ENCODE data around the gene ADA. TPM values are rescaled to one million over a fixed set of nuclear protein-coding genes. Genes with fewer than 3 reads are reported as not detected.

ADA gene
- total RNA-seq, 4 donors from 2014 or later, result 7.6 to 14.5 (median 10.4) TPM

DNA sequence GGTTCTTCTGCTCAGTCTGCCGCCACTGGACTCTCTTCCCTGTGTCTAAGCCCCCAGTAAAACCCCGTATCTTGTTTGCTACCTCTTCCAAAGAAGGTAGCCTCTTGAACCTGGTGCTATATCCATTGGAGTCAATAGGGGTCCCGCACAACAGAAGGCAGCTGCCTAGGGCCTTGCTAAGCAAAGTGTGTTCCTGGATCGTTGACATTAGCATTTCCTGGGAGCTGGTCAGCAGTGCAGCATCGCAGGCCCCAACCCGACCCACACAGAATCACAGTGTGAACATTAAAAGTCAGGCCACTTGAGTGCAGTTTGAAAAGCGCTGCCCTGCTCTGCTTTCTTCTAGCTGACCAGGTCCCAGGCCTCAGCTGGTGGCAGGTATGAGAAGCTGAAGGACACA, 2.9 kb downstream of the ADA start:
- H3K27me3 ChIP-seq, result no peaks in the 10 kb centered on the region
- no peaks in the 10 kb centered on the region for H3K36me3 ChIP-seq
- H3K9me3 ChIP-seq, result no peaks in the 10 kb centered on the region
- no peak for ATAC-seq
- H3K27ac ChIP-seq, result no peak overlapping the region
- no peak overlapping the region for H3K4me3 ChIP-seq
- H3K4me1 ChIP-seq, result peaks cover 0 to 85% (median 15%) of the 10 kb centered on the region in 3 donors
- TF ChIP-seq CTCF (IDR thresholded peaks at IDR 0.05), result no peak
- no peak for TF ChIP-seq POLR2AphosphoS5 (IDR thresholded peaks at IDR 0.05)
- TF ChIP-seq POLR2A (IDR thresholded peaks at IDR 0.05), result no peak
- TF ChIP-seq EP300 (IDR thresholded peaks at IDR 0.05), result no peak
- 50 to 63% methylated on average over 2 to 3 of the region's 7 CpGs for WGBS, 2 donors (ENCODE audit: low coverage in 1 of 2)

- WGBS, 2 donors (ENCODE audit: low coverage in 1 of 2), result 83% methylated on average over 1 of the region's 5 CpGs; no CpG with 5 or more reads in 1 of the 2 donors
- ATAC-seq, result no peak
- Histone ChIP-seq H3K4me1 (peaks cover 0 to 86% (median 17%) of the 10 kb centered on the region in 3 donors), H3K36me3 (no peaks in the 10 kb centered on the region), H3K9me3 (no peaks in the 10 kb centered on the region), H3K4me3 (no peak overlapping the region), H3K27ac (no peak overlapping the region), H3K27me3 (no peaks in the 10 kb centered on the region)
- TF ChIP-seq CTCF (IDR thresholded peaks at IDR 0.05) (no peak), POLR2A (IDR thresholded peaks at IDR 0.05) (no peak), POLR2AphosphoS5 (IDR thresholded peaks at IDR 0.05) (no peak), EP300 (IDR thresholded peaks at IDR 0.05) (no peak)
Observed at GRCh38 chr20:44648068-44648467, 3.4 kb downstream of the ADA start.

DNA sequence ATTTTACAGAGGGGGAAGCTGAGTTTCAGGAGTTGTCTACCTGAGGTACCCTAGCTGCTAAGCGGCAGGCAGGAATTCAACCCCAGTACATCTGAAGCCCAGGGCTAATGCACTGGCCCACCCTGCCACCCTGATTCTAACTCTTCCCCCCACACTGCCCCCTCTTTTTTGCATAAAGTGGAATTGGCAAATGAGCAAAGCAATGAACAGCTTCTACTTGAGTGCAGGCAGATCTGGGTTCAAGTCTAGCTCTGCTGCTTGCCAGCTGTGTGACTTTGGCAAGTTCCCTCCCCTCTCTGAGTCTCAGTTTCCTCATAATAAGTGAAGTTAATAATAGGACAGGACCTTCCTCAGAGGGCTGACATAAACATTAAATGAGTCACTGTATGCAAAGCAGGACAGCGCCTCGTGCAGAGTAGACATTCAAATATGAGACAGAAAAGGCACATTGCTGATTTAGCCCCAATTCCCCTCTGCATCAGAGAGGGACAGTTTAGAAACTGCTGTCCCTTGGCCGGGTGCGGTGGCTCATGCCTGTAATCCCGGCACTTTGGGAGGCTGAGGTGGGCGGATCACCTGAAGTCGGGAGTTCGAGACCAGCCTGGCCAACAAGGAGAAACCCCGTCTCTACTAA, 4.7 kb downstream of the ADA start:
- Histone ChIP-seq H3K27ac (peak overlapping the region in 2 of 4 donors; percentile 26 to 32), H3K27me3 (no peaks in the 10 kb centered on the region), H3K4me3 (no peak overlapping the region), H3K36me3 (no peaks in the 10 kb centered on the region), H3K9me3 (no peaks in the 10 kb centered on the region), H3K4me1 (peaks cover 0 to 89% (median 30%) of the 10 kb centered on the region in 3 donors)
- ATAC-seq, result no peak
- no peak for TF ChIP-seq POLR2AphosphoS5 (IDR thresholded peaks at IDR 0.05)
- TF ChIP-seq EP300 (IDR thresholded peaks at IDR 0.05), result no peak
- no peak for TF ChIP-seq CTCF (IDR thresholded peaks at IDR 0.05)
- no peak for TF ChIP-seq POLR2A (IDR thresholded peaks at IDR 0.05)
- 78% methylated on average over 4 of the region's 10 CpGs; no CpG with 5 or more reads in 1 of the 2 donors for WGBS, 2 donors (ENCODE audit: low coverage in 1 of 2)

DNA sequence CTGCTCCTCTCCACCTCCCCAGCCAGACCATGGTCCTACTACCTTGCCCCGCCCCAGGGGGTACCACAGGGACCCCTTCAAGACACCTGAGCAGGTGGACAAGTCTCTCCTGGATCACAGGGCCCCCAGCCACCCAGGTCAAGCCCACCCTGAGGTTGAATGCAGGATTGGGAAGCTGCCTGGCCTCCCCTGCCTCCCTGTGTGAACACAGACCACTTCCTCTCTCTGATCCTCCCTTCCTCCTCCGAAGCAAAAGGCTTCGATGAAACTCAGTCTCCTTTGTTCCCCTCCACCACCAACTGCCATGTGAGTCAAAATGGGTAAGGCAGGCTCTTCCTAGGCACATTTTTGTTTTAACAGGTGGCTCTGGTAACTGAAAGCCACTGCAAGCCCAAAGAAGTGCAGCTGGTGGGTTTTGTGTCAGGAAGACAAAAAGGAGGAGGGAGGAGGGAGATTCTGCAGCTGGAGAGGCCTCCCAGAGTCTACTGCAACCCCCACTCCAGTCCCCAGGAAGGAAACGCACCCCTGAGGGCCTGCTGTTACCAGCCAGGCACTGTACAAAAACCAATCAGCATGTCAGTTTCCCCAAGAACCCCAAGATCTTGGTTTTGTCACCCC, 5.4 kb downstream of the ADA start:
- Histone ChIP-seq H3K27ac (peak overlapping the region in 2 of 4 donors; percentile 26 to 32), H3K9me3 (no peaks in the 10 kb centered on the region), H3K27me3 (no peaks in the 10 kb centered on the region), H3K4me1 (peaks cover 0 to 91% (median 32%) of the 10 kb centered on the region in 3 donors), H3K4me3 (no peak overlapping the region), H3K36me3 (no peaks in the 10 kb centered on the region)
- TF ChIP-seq POLR2A (IDR thresholded peaks at IDR 0.05) (no peak), CTCF (IDR thresholded peaks at IDR 0.05) (no peak), POLR2AphosphoS5 (IDR thresholded peaks at IDR 0.05) (no peak)
- no peak for ATAC-seq
- WGBS, 2 donors (ENCODE audit: low coverage in 1 of 2), result 7 to 63% methylated on average over 1 to 3 of the region's 4 CpGs

- Histone ChIP-seq H3K9me3 (no peaks in the 10 kb centered on the region), H3K4me1 (peaks cover 0 to 77% (median 32%) of the 10 kb centered on the region in 3 donors), H3K27me3 (no peaks in the 10 kb centered on the region), H3K4me3 (no peak overlapping the region), H3K36me3 (no peaks in the 10 kb centered on the region), H3K27ac (peak overlapping the region in 3 of 4 donors; percentile 72 to 81 (median 74))
- TF ChIP-seq EP300 (IDR thresholded peaks at IDR 0.05), result no peak
- no peak for ATAC-seq
- WGBS, 2 donors (ENCODE audit: low coverage in 1 of 2), result no CpG with 5 or more reads among the region's 7 CpGs
Observed at GRCh38 chr20:44644667-44645131, 6.8 kb downstream of the ADA start.
